MM.1S (cell line): Measurements from ENCODE around the gene KHK.

Experiments
- DNase-seq: peaks from one replicate; pipeline ENCODE4 v3.0.0-alpha.2; 2015
- H2AFZ ChIP-seq: fragments of 300-600 bp; sonication (generic); 2 replicates; pipeline ENCODE4 v1.6.0; 2016; ENCODE audit warnings: antibody characterized with exemption, low read length
- H3F3A ChIP-seq: fragments of 300-600 bp; sonication (generic); 2 replicates; pipeline ENCODE4 v1.6.1; 2016; ENCODE audit warnings: mild to moderate bottlenecking, antibody characterized with exemption, low read length, moderate library complexity, mixed read lengths; ENCODE audit not compliant: insufficient read depth
- H3K27ac ChIP-seq: fragments of 300-600 bp; sonication (generic); 2 replicates; pipeline ENCODE4 v1.5.1; 2016; ENCODE audit warnings: mild to moderate bottlenecking, low read length
- H3K27me3 ChIP-seq: fragments of 300-600 bp; sonication (generic); replicated peaks from 2 replicates; pipeline ENCODE4 v1.6.0; 2016; ENCODE audit warnings: low read length; ENCODE audit not compliant: insufficient read depth
- H3K36me3 ChIP-seq: fragments of 300-600 bp; sonication (generic); replicated peaks from 2 replicates; pipeline ENCODE4 v1.6.1; 2016; ENCODE audit warnings: mild to moderate bottlenecking, low read length, mixed read lengths; ENCODE audit not compliant: insufficient read depth
- H3K4me1 ChIP-seq: fragments of 300-600 bp; sonication (generic); 2 replicates; pipeline ENCODE4 v1.6.1; 2016; ENCODE audit warnings: low read length, mixed read lengths
- H3K4me2 ChIP-seq: fragments of 300-600 bp; sonication (generic); 2 replicates; pipeline ENCODE4 v1.6.0; 2016; ENCODE audit warnings: low read depth, low read length
- H3K4me3 ChIP-seq: fragments of 300-600 bp; sonication (generic); 2 replicates; pipeline ENCODE4 v1.5.1; 2016; ENCODE audit warnings: low read length, mixed read lengths
- H3K79me2 ChIP-seq: fragments of 300-600 bp; sonication (generic); 2 replicates; pipeline ENCODE4 v1.6.1; 2016; ENCODE audit warnings: mixed run types, low read length, mixed read lengths
- H3K9ac ChIP-seq: fragments of 300-600 bp; sonication (generic); 2 replicates; pipeline ENCODE4 v1.6.1; 2016; ENCODE audit warnings: low read length, mixed read lengths
- H3K9me2 ChIP-seq: fragments of 300-600 bp; sonication (generic); replicated peaks from 2 replicates; pipeline ENCODE4 v1.6.1; 2016; ENCODE audit warnings: mild to moderate bottlenecking, low read length, mixed read lengths; ENCODE audit not compliant: insufficient read depth
- H3K9me3 ChIP-seq: fragments of 300-600 bp; sonication (generic); replicated peaks from 2 replicates; pipeline ENCODE4 v1.6.1; 2016; ENCODE audit warnings: mild to moderate bottlenecking, low read length, mixed read lengths; ENCODE audit not compliant: insufficient read depth
- H4K20me1 ChIP-seq: fragments of 300-600 bp; sonication (generic); 2 replicates; pipeline ENCODE4 v1.6.1; 2016; ENCODE audit warnings: mild to moderate bottlenecking, low read length, moderate library complexity, mixed read lengths; ENCODE audit not compliant: insufficient read depth
- CTCF ChIP-seq: fragments of 300-600 bp; sonication (generic); IDR thresholded peaks from 2 replicates; pipeline ENCODE4 v1.5.1; 2016; ENCODE audit warnings: antibody characterized with exemption, low read length, mixed read lengths
- EZH2 ChIP-seq: fragments of 300-600 bp; sonication (generic); optimal IDR thresholded peaks from 2 replicates; pipeline ENCODE3; 2017; ENCODE audit warnings: low read depth, mild to moderate bottlenecking, antibody characterized with exemption, low read length, mixed read lengths
- EZH2phosphoT487 ChIP-seq: fragments of 300-600 bp; sonication (generic); IDR thresholded peaks from 2 replicates; pipeline ENCODE4 v1.6.1; 2018; ENCODE audit warnings: antibody characterized with exemption, low read length

KHK gene

GRCh38 chr2:27088634-27089033, 2.1 kb downstream of the KHK start:
- Histone ChIP-seq H3K4me2 (no peak overlapping the region), H3K4me3 (no peak overlapping the region), H3K9ac (no peak overlapping the region), H3K9me3 (no peaks in the 10 kb centered on the region), H2AFZ (no peak overlapping the region), H3K79me2 (peaks cover 18% of the 10 kb centered on the region), H3K27ac (no peak overlapping the region), H3K27me3 (no peaks in the 10 kb centered on the region), H3K4me1 (peaks cover 4% of the 10 kb centered on the region; the same call in 1 of the 2 replicates), H3K9me2 (no peaks in the 10 kb centered on the region), H4K20me1 (no peaks in the 10 kb centered on the region), H3K36me3 (no peaks in the 10 kb centered on the region), H3F3A (peaks cover 20% of the 10 kb centered on the region)
- DNase-seq: no peak
- TF ChIP-seq CTCF: no peak
- TF ChIP-seq EZH2phosphoT487: no peak
- no peak for TF ChIP-seq EZH2

- DNase-seq: no peak
- Histone ChIP-seq H3K36me3 (no peaks in the 10 kb centered on the region), H3K9me2 (no peaks in the 10 kb centered on the region), H3K9ac (no peak overlapping the region), H3K4me1 (peaks cover 4% of the 10 kb centered on the region; the same call in 1 of the 2 replicates), H3F3A (peaks cover 17% of the 10 kb centered on the region), H3K79me2 (peaks cover 18% of the 10 kb centered on the region), H3K4me2 (no peak overlapping the region), H2AFZ (no peak overlapping the region), H3K27me3 (no peaks in the 10 kb centered on the region), H3K4me3 (no peak overlapping the region), H4K20me1 (no peaks in the 10 kb centered on the region), H3K27ac (no peak overlapping the region), H3K9me3 (no peaks in the 10 kb centered on the region)
- TF ChIP-seq EZH2phosphoT487: no peak
- no peak for TF ChIP-seq EZH2
- TF ChIP-seq CTCF: no peak
These were observed 2.8 kb downstream of the KHK start for GRCh38 chr2:27089111-27089954.

DNA sequence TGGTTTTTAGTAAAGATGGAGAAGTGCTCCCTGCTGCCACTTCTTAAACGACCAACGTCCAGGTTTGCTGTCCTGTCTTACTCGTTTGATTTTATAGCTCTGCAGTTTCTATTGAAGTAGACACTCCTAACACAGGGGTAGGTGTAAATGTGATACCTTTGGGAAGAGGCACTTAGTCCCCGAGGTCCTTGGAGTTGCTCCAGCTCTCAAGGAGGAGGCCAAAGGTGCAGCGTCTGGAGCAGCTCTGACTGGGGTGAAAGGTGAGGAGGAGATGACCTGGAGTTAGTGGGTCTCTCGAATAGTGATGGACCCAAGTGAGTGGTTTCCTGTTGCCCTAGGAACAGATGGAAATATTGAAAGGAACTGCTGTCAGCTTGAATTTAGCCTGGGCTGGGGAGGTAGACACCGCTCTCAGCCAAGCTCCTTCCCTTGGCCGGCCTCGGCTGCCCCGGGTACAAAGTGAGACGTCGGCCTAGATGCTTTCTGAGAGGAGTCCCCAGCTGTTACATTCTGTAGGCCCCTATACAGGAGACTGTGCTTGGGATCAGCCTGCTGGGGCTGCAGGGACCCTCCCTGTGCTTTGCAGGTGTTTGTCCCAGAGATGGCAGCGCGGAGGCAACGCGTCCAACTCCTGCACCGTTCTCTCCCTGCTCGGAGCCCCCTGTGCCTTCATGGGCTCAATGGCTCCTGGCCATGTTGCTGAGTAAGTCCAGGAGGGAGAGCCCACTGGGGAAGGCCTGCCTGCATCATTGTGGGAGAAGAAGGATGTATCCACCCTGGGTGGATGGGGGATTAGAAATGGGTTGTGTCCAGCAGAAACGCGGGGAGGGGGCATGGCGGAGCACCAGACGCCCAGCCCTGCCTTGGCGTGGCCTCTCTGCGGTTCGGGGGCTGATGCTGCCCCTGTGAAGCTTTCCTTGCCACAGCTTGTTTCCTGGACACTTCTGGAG, 5.4 kb downstream of the KHK start:
- H3K4me2 ChIP-seq: no peak overlapping the region
- peaks cover 8% of the 10 kb centered on the region for H3K4me1 ChIP-seq
- no peak overlapping the region for H3K9ac ChIP-seq
- no peaks in the 10 kb centered on the region for H4K20me1 ChIP-seq
- H3K4me3 ChIP-seq: no peak overlapping the region
- peaks cover 18% of the 10 kb centered on the region for H3K79me2 ChIP-seq
- DNase-seq: no peak
- H3K27ac ChIP-seq: no peak overlapping the region
- H2AFZ ChIP-seq: no peak overlapping the region
- peaks cover 8% of the 10 kb centered on the region for H3F3A ChIP-seq
- no peaks in the 10 kb centered on the region for H3K9me2 ChIP-seq
- no peaks in the 10 kb centered on the region for H3K9me3 ChIP-seq
- TF ChIP-seq EZH2 (no peak), CTCF (no peak), EZH2phosphoT487 (no peak)
- H3K36me3 ChIP-seq: no peaks in the 10 kb centered on the region
- H3K27me3 ChIP-seq: no peaks in the 10 kb centered on the region
